Measurements from ENCODE around the gene DNAAF8.
"Not testable (repeated sequence)": the region's sequence is repeated elsewhere in the genome, so short reads cannot be mapped to it uniquely, and the experiment has no call there.

The DNAAF8 gene

DNA sequence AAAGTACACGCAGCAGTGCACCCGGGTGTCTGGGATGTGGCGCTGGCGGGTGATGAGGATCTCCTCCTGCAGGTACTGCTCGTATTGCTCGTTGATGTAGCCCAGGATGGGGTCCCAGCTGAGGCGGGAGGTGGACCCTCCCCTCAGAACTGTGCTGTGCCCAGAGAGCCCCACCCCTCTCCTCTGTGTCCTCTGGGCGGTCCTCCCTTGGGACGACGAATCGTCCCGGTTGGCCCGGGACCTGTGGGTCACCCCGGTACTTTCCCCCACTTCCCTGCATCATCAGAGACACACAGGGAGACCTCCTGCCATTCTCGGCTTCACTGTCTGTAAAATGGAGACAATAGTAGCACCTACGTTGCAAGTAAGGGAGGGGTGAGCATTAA, 49.6 kb downstream of the DNAAF8 start:
- Histone ChIP-seq H3K27ac (ENCODE audit: insufficient read depth in 1 of 2, low read depth in 1 of 2, low read length in 2 of 2, poor library complexity in 1 of 2, severe bottlenecking in 2 of 2) (no peak overlapping the region), H3K4me3 (ENCODE audit: control insufficient read depth in 1 of 7, extremely low read depth in 1 of 7, insufficient read depth in 4 of 7, low read depth in 2 of 7, low read length in 6 of 7) (no peak overlapping the region), H3K9me3 (ENCODE audit: control extremely low read depth in 1 of 5, control insufficient read depth in 4 of 5, insufficient read depth in 2 of 5, low read depth in 1 of 5, low read length in 4 of 5) (no peaks in the 10 kb centered on the region), H3K4me1 (ENCODE audit: control extremely low read depth in 1 of 4, control insufficient read depth in 4 of 4, insufficient read depth in 4 of 4, low read length in 3 of 4) (no peaks in the 10 kb centered on the region), H3K36me3 (ENCODE audit: control insufficient read depth in 4 of 4, insufficient read depth in 4 of 4, low read length in 3 of 4) (no peaks in the 10 kb centered on the region), H3K27me3 (replicated peaks in 2 of 5; ENCODE audit: control insufficient read depth in 4 of 5, insufficient read depth in 5 of 5, low read length in 4 of 5) (no peaks in the 10 kb centered on the region)
- WGBS (ENCODE audit: insufficient coverage) = 85% methylated on average over 12 of the region's 16 CpGs
- DNase-seq = no peak
- POLR2A ChIA-PET = no interaction called here
- CTCF ChIA-PET = no interaction called here

DNA sequence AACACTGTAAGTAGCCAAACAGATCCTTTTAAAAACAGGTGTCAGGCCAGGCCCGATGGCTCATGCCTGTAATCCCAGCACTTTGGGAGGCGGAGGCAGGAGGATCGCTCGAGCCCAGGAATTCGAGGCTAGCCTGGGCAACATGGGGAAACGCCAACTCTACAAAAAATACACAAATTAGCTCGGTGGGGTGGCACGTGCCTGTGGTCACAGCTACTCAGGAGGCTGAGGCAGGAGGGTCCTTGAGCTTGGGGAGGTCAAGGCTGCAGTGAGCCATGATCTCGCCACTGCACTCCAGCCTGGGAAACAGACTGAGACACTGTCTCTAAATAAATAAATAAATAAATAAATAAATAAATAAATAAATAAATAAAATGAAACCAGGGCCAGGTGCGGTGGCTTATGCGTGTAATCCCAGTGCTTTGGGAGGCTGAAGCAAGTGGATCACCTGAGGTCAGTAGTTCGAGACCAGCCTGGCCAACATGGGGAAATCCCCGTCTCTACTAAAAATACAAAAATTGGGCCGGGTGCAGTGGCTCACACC, 50.2 kb downstream of the DNAAF8 start:
- H3K4me3 ChIP-seq (ENCODE audit: control insufficient read depth in 1 of 7, extremely low read depth in 1 of 7, insufficient read depth in 4 of 7, low read depth in 2 of 7, low read length in 6 of 7); DNase-seq; H3K27ac ChIP-seq (ENCODE audit: insufficient read depth in 1 of 2, low read depth in 1 of 2, low read length in 2 of 2, poor library complexity in 1 of 2, severe bottlenecking in 2 of 2); CTCF ChIA-PET; H3K36me3 ChIP-seq (ENCODE audit: control insufficient read depth in 4 of 4, insufficient read depth in 4 of 4, low read length in 3 of 4); H3K27me3 ChIP-seq (replicated peaks in 2 of 5; ENCODE audit: control insufficient read depth in 4 of 5, insufficient read depth in 5 of 5, low read length in 4 of 5); H3K4me1 ChIP-seq (ENCODE audit: control extremely low read depth in 1 of 4, control insufficient read depth in 4 of 4, insufficient read depth in 4 of 4, low read length in 3 of 4); H3K9me3 ChIP-seq (ENCODE audit: control extremely low read depth in 1 of 5, control insufficient read depth in 4 of 5, insufficient read depth in 2 of 5, low read depth in 1 of 5, low read length in 4 of 5); POLR2A ChIA-PET: not testable (repeated sequence)
- 94% methylated on average over 8 of the region's 14 CpGs for WGBS (ENCODE audit: insufficient coverage)

DNA sequence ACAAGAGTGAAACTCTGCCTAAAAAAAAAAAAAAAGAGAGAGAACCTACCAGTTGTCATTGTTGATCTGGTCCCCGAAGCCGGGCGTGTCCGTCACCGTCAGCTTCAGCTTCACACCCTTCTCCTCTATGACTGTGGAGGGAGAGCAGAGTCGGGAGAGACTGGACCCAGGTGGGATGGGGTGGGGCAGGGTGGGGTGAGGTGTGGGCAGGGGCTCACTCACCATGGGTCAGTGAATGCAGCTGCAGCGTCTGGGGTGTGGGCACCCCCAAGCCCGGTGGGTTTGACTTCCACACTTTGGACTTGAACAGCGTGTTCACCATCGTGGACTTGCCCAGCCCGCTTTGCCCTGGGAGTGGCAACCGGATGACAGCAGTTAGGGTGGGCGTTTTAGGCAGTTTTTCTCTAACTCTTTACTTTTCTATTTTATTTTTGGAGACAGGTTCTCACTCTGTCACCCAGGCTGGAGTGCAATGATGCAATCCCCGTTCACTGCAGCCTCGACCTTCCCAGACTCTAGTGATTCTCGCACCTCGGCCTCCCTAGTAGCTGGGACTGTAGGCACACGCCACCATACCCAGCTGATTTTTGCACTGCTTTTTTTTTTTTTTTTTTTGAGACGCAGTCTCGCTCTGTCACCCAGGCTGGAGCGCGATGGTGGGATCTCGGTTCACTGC, 51.6 kb downstream of the DNAAF8 start:
- ChIA-PET CTCF (interaction anchor here (0.6 to 0.9 kb wide), 3 partner anchors 11 to 84 kb away, joined by 3 read pairs; no protein-coding TSS in a partner anchor), POLR2A (no interaction called here)
- no peak overlapping the region for H3K4me3 ChIP-seq (ENCODE audit: control insufficient read depth in 1 of 7, extremely low read depth in 1 of 7, insufficient read depth in 4 of 7, low read depth in 2 of 7, low read length in 6 of 7)
- DNase-seq = no peak
- H3K4me1 ChIP-seq (ENCODE audit: control extremely low read depth in 1 of 4, control insufficient read depth in 4 of 4, insufficient read depth in 4 of 4, low read length in 3 of 4) = no peaks in the 10 kb centered on the region
- no peaks in the 10 kb centered on the region for H3K9me3 ChIP-seq (ENCODE audit: control extremely low read depth in 1 of 5, control insufficient read depth in 4 of 5, insufficient read depth in 2 of 5, low read depth in 1 of 5, low read length in 4 of 5)
- no peaks in the 10 kb centered on the region for H3K36me3 ChIP-seq (ENCODE audit: control insufficient read depth in 4 of 4, insufficient read depth in 4 of 4, low read length in 3 of 4)
- no peaks in the 10 kb centered on the region for H3K27me3 ChIP-seq (replicated peaks in 2 of 5; ENCODE audit: control insufficient read depth in 4 of 5, insufficient read depth in 5 of 5, low read length in 4 of 5)
- WGBS (ENCODE audit: insufficient coverage) = 96% methylated on average over 10 of the region's 23 CpGs
- H3K27ac ChIP-seq (ENCODE audit: insufficient read depth in 1 of 2, low read depth in 1 of 2, low read length in 2 of 2, poor library complexity in 1 of 2, severe bottlenecking in 2 of 2) = no peak overlapping the region

DNA sequence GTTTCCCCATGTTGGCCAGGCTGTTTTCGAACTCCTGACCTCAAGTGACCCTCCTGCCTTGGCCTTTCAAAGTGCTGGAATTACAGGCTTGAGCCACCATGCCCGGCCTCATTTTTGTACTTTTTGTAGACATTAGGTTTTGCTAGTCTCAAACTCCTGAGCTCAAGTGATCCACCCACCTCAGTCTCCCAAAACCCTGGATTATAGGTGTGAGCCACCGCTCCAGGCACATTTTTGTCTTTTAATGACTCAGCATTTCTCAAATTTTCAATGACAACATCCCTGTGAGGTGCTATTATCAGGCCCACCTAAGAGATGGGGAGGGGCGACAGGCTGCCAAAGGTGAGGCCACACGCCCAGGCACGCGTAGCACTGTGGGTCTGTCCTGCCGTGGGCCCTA, 52.7 kb downstream of the DNAAF8 start:
- DNase-seq = no peak
- H3K4me1 ChIP-seq (ENCODE audit: control extremely low read depth in 1 of 4, control insufficient read depth in 4 of 4, insufficient read depth in 4 of 4, low read length in 3 of 4) = no peaks in the 10 kb centered on the region
- no peak overlapping the region for H3K4me3 ChIP-seq (ENCODE audit: control insufficient read depth in 1 of 7, extremely low read depth in 1 of 7, insufficient read depth in 4 of 7, low read depth in 2 of 7, low read length in 6 of 7)
- H3K36me3 ChIP-seq (ENCODE audit: control insufficient read depth in 4 of 4, insufficient read depth in 4 of 4, low read length in 3 of 4) = no peaks in the 10 kb centered on the region
- ChIA-PET CTCF (interaction anchor here (0.9 kb wide), 1 partner anchor 10 kb away, joined by 3 read pairs; no protein-coding TSS in a partner anchor), POLR2A (no interaction called here)
- no peaks in the 10 kb centered on the region for H3K27me3 ChIP-seq (replicated peaks in 2 of 5; ENCODE audit: control insufficient read depth in 4 of 5, insufficient read depth in 5 of 5, low read length in 4 of 5)
- H3K27ac ChIP-seq (ENCODE audit: insufficient read depth in 1 of 2, low read depth in 1 of 2, low read length in 2 of 2, poor library complexity in 1 of 2, severe bottlenecking in 2 of 2) = no peak overlapping the region
- 96% methylated on average over 8 of the region's 8 CpGs for whole genome bisulfite sequencing (ENCODE audit: insufficient coverage)
- H3K9me3 ChIP-seq (ENCODE audit: control extremely low read depth in 1 of 5, control insufficient read depth in 4 of 5, insufficient read depth in 2 of 5, low read depth in 1 of 5, low read length in 4 of 5) = no peaks in the 10 kb centered on the region

DNA sequence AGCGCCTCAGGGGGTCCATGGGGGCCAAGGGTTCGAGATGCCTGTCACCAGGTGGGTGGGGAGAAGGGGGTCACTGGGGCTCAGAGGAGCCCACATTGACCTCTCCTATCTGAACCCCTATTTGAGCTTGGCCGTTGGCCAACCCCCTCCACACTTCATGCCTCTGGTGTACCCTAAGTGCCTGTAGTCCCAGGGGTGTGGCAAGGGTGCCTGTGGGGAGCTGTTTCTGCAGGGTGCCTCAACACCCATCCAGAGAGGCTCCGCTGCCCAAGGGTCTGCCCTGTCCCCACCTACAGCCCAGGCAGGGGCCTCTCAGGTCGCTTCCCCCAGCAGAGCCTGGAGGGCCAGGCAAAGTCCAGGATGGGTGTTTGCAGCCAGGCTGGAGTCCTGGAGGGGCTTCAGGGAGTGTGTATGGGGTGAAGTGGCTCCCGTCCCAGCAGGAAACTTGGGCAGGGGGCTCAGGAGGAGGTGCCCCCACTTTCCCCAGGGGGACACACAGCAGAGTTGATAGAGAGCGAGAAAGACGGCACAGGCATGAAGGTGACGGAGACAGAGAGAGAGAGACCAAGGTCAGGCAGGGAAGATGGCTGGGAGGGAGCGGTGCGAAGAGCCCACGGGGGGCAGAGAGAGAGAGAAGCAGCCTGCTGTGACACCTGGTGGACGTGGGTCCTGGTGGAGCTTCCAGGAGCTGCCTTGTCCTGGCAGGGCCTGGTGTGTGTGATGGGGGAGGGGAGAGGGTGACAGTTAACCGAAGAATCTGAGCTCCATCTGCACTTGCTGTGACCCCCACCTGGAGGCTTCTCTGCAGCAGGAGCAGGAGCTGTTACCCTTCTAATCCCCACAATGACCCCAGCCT, 53.5 kb downstream of the DNAAF8 start, which contains the start of gene SEPTIN12:
SEPTIN12 (minus strand) TSS at position 719 of the 856 bp plus-strand sequence; CDS start at position 19, 700 bp downstream.
- DNase-seq = no peak
- Histone ChIP-seq H3K27me3 (replicated peaks in 2 of 5; ENCODE audit: control insufficient read depth in 4 of 5, insufficient read depth in 5 of 5, low read length in 4 of 5) (no peaks in the 10 kb centered on the region), H3K4me3 (ENCODE audit: control insufficient read depth in 1 of 7, extremely low read depth in 1 of 7, insufficient read depth in 4 of 7, low read depth in 2 of 7, low read length in 6 of 7) (no peak within 1 kb of the TSS), H3K9me3 (ENCODE audit: control extremely low read depth in 1 of 5, control insufficient read depth in 4 of 5, insufficient read depth in 2 of 5, low read depth in 1 of 5, low read length in 4 of 5) (no peaks in the 10 kb centered on the region), H3K4me1 (ENCODE audit: control extremely low read depth in 1 of 4, control insufficient read depth in 4 of 4, insufficient read depth in 4 of 4, low read length in 3 of 4) (no peaks in the 10 kb centered on the region), H3K36me3 (ENCODE audit: control insufficient read depth in 4 of 4, insufficient read depth in 4 of 4, low read length in 3 of 4) (no peaks in the 10 kb centered on the region), H3K27ac (ENCODE audit: insufficient read depth in 1 of 2, low read depth in 1 of 2, low read length in 2 of 2, poor library complexity in 1 of 2, severe bottlenecking in 2 of 2) (no peak within 1 kb of the TSS)
- ChIA-PET CTCF (no interaction called here), POLR2A (no interaction called here)
- 91% methylated on average over 10 of the region's 14 CpGs for WGBS (ENCODE audit: insufficient coverage)

DNA sequence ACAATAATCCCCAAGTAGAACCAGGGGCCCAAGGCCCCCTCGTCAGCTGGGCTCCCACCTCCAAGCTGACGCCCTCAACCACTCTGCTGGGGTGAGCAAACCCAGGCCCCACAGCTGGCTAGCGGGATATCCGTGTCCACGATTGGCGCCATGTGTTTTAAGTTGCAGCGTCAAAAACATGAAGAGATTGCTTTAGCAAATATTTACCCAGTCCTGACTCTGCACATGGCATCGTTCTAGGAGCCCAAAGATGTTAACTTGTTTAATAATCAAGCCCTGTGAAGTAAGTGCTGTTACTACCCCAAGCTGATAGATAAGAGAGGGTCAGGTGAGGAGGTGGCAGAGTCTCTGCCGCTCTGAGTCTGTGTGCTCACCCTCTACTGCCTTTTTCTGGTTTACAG, 54.2 kb downstream of the DNAAF8 start:
- H3K27me3 ChIP-seq (replicated peaks in 2 of 5; ENCODE audit: control insufficient read depth in 4 of 5, insufficient read depth in 5 of 5, low read length in 4 of 5) = no peaks in the 10 kb centered on the region
- no peak overlapping the region for H3K4me3 ChIP-seq (ENCODE audit: control insufficient read depth in 1 of 7, extremely low read depth in 1 of 7, insufficient read depth in 4 of 7, low read depth in 2 of 7, low read length in 6 of 7)
- no peaks in the 10 kb centered on the region for H3K36me3 ChIP-seq (ENCODE audit: control insufficient read depth in 4 of 4, insufficient read depth in 4 of 4, low read length in 3 of 4)
- H3K4me1 ChIP-seq (ENCODE audit: control extremely low read depth in 1 of 4, control insufficient read depth in 4 of 4, insufficient read depth in 4 of 4, low read length in 3 of 4) = no peaks in the 10 kb centered on the region
- POLR2A ChIA-PET = no interaction called here
- no peaks in the 10 kb centered on the region for H3K9me3 ChIP-seq (ENCODE audit: control extremely low read depth in 1 of 5, control insufficient read depth in 4 of 5, insufficient read depth in 2 of 5, low read depth in 1 of 5, low read length in 4 of 5)
- WGBS (ENCODE audit: insufficient coverage) = 95% methylated on average over 9 of the region's 9 CpGs
- H3K27ac ChIP-seq (ENCODE audit: insufficient read depth in 1 of 2, low read depth in 1 of 2, low read length in 2 of 2, poor library complexity in 1 of 2, severe bottlenecking in 2 of 2) = no peak overlapping the region
- no peak for DNase-seq
- CTCF ChIA-PET = no interaction called here

DNA sequence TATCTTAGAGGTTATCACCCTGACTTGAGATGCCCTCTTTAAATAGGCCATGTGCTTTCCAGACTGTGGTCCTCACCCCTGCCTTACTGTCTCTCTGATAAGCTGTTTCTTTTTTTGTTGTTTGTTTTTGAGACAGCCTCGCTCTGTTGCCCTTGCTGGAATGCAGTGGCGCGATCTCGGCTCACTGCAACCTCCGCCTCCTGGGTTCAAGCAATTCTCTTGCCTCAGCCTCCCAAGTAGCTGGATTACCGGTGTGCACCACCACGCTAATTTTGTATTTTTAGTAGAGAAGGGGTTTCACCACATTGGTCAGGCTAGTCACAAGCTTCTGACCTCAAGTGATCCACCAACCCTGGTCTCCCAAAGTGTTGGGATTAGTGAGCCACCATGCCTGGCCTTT, 54.6 kb downstream of the DNAAF8 start:
- H3K9me3 ChIP-seq (ENCODE audit: control extremely low read depth in 1 of 5, control insufficient read depth in 4 of 5, insufficient read depth in 2 of 5, low read depth in 1 of 5, low read length in 4 of 5) = no peaks in the 10 kb centered on the region
- no peak overlapping the region for H3K27ac ChIP-seq (ENCODE audit: insufficient read depth in 1 of 2, low read depth in 1 of 2, low read length in 2 of 2, poor library complexity in 1 of 2, severe bottlenecking in 2 of 2)
- H3K4me1 ChIP-seq (ENCODE audit: control extremely low read depth in 1 of 4, control insufficient read depth in 4 of 4, insufficient read depth in 4 of 4, low read length in 3 of 4) = no peaks in the 10 kb centered on the region
- CTCF ChIA-PET = no interaction called here
- no peak for DNase-seq
- no peaks in the 10 kb centered on the region for H3K27me3 ChIP-seq (replicated peaks in 2 of 5; ENCODE audit: control insufficient read depth in 4 of 5, insufficient read depth in 5 of 5, low read length in 4 of 5)
- H3K4me3 ChIP-seq (ENCODE audit: control insufficient read depth in 1 of 7, extremely low read depth in 1 of 7, insufficient read depth in 4 of 7, low read depth in 2 of 7, low read length in 6 of 7) = no peak overlapping the region
- 100% methylated on average over 4 of the region's 7 CpGs for WGBS (ENCODE audit: insufficient coverage)
- no peaks in the 10 kb centered on the region for H3K36me3 ChIP-seq (ENCODE audit: control insufficient read depth in 4 of 4, insufficient read depth in 4 of 4, low read length in 3 of 4)
- POLR2A ChIA-PET = interaction anchor here (0.6 kb wide), 1 partner anchor 79 kb away, joined by 3 read pairs; no protein-coding TSS in a partner anchor
